GM21423 (cell line): ENCODE measurements around the gene TEX26.

Experiments
- ATAC-seq: cut with Tn5 transposase; IDR thresholded peaks from one replicate; pipeline ENCODE4 v1.9.1; 2021; ENCODE audit warnings: mild to moderate bottlenecking, moderate library complexity; ENCODE audit not compliant: unreplicated experiment

The TEX26 gene

DNA sequence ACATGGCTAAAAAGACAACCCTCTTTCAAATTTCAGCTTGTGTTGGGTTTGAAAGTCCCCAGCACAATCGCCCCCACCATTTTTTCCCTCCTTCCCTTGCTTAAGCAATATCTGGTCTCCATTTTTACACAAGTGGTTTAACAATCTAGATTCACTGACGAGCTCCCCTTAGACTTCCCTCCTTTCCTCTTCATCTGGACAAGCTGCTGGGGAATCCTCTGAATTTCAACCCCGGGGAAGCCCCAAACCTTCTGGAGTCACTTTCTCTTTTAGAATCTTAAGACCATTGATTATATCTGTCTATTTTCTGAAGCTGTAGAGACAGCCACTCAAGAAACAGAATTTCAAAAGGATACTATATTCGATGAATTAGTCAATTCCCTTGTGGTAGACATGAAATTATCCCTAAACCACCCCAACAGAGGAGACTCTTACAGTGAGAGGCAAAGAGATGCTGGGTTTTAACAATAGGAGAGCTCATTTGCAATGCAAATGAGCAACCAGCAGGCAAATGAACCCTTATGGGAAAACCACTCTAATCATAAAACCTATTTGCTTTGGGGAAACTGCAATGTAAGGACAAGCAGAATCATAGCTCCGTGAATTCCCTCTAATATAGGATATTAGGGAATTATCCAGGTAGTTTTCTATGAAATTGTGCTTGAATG is 78.9 kb downstream of the TEX26 start:
- ATAC-seq = peak; percentile 34

DNA sequence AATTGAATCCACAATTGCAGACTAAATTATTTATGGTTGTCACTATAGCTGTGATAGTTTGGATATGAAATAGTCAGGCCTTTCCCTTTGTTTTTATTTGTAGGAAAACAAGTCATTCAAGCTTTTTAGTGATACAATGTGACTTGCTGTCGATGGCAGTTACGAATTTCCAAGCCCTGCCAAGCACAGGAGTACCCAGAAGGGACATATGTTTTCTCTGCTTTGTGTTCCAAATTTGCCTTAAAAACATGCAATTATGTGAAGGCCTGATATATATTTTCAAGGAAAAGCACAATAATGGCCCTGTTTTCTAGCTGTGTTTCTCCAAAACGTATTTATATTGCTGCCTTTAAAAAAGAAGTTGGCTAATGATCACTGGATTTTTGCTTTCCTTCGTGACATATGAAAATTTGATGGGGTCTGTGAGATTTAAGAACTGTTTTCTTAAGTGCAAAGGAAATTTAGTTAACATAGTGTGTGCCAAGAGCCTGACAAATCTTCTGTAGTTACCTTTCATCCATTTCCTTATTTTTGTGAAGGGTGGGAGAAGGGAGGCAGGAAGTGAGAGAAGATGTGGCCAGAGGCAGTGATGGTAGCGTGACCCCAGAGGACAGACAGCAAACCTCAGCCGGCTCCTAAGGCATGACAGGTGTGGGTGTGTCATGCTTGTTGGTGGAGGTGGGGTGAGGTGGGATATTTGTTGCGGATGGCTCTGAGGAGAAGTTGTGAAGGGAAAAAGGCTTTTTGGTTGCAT is 79.6 kb downstream of the TEX26 start:
- no peak for ATAC-seq

GRCh38 chr13:31012655-31013024 is 80.2 kb downstream of the TEX26 start:
- no peak for ATAC-seq

DNA sequence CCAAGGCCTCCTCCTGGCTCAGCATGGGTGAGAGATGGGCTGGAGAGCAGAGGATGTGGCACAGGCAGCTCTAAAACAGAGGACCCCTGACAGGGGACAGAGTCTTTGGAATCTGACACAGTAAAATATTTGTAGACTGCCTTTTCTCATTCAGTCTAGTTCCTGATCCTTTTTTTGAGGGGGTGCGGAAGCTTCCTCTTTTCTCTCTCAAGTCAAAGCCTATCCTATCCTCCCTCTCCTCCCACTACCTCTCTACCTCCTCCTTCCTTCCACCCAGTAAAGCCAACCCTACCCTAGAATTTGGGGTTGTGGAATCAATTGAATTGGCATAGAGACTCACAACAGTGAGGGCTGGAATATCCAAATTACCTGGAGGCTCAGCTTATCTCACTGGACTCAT is 82.0 kb downstream of the TEX26 start:
- ATAC-seq = no peak

DNA sequence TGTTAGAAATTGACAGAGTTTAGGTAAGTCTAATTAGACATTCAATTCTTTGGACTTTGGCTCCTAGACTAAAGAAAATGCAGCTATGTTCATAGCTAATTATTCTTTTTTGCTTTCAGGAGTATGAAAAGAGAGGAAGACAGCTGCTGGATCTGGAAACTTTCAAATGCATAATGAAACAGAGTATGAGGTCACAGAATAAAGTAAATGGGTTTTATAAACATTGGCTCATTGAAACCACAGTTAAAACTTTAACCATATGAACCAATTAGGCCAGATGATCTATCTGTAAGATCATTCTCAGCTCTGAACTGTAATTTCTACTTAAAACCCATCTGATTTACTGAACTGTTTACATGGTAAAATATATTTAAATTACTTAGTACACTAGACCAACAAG is 82.7 kb downstream of the TEX26 start:
- ATAC-seq = no peak

- ATAC-seq = no peak
These were observed 84.2 kb downstream of the TEX26 start for GRCh38 chr13:31016342-31017325.

DNA sequence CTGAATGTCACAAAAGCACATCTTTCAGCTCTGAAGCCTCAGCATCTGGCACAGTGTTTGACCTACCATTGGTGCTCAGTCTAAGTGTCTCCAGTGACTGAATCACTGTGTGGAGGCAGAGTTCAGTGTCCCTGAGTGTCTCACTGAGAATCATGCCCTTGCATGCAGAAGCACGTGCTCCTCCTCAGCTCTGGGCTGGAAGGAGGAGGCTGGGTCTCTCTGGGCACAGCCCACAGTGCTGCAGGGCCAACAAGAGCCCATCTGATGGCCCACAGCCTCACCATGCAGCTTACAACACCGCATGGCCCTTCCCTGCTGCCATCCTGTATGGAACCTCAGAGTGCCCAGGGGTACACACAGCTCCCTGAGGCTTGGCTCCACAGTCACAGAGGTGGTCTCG is 86.1 kb downstream of the TEX26 start:
- no peak for ATAC-seq

GRCh38 chr13:31020996-31021395 is 88.5 kb downstream of the TEX26 start:
- ATAC-seq = no peak

DNA sequence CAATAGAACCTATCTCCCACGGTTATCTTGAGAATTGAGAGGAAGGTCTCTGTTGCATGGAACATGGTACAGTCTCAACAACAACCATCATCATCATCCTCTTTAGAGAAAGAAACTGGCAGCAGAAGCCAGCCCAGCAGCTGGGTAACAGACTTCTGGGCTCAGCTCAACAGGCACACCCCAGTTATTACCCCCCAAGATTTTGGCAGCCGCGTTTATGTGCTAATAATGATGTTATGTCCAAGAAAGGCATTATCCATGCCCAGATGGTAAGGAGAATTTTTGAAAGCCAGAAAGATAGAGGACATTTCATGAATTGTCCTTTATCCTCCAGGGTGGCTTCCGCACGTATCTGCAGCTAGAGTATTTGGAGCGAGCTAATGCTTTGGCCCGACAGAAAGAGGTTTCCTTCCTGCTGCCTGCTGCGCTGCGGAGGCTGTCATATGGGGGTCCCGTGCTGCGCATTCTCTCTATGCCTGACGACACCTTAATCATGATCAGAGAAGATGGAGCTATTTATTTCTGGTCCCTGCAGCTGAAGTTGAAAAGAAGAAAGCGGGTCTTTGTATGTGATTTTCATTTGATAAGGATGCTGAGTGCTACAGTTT is 89.9 kb downstream of the TEX26 start:
- no peak for ATAC-seq

DNA sequence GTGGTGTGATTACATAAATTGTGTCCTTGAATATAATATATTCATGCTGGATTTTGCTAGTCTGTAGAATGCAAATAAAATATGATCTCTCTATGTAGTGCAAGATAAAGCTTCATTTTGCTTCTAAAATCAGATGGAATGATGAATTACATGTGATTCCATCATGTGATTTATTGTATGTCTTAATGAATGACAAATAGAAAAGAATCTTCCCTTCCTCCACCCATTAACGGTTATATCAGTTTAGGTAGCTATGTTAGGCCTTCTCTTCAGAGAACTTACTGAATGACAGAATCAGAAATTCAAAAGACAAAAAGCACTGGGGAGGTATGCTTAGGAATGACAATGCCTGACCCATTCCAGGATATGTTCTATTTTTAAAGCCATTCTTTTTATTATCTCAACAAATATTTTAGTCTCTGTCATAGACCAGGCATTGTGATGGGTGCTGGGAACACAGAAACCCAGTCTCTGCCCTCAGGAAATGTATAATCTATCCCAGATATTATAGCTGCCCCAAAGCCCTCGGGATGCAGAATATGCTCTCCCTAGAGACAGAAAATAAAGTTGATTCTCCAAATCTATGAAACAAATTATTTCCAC is 90.6 kb downstream of the TEX26 start:
- ATAC-seq = no peak
